ENCODE results near the gene TBXA2R. TPM values are rescaled to one million over a fixed set of nuclear protein-coding genes. Genes with fewer than 3 reads are reported as not detected.
A peak's percentile ranks its signal among the peaks of the same experiment; 100 is the strongest.

The TBXA2R gene
- total RNA-seq, 1 donor: 1.4 TPM

DNA sequence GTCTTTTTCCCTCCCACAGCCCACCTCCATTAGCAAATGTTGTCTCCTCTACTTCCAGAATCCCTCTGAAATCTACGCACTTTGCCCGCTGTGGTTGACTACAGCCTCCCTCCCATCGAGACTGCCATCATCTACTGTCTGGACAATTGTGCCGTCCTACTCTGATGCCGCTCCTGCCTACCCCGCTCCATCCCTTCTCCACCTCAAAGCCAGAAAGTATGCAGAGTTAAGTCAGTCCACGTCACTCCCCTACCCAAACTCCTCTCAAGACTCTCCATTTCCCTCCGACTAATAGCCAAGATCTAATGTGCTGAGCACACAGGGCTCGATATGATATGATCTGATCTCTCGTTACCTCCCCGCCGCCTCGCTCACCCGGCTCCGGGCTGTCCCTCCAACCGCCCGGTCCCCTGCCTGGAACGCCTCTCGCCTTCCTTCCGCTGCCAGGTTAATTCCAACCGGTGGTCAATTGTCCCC lies 19.4 kb upstream of the TBXA2R start:
- peak overlapping the region; percentile 81 for H2AFZ ChIP-seq (ENCODE audit: low read length)
- H3K79me2 ChIP-seq (ENCODE audit: insufficient read depth, low read length): peaks cover 31% of the 10 kb centered on the region
- peak overlapping the region; percentile 94 for H3K4me3 ChIP-seq (ENCODE audit: insufficient read depth, low read length)
- no peaks in the 10 kb centered on the region for H3K27me3 ChIP-seq (ENCODE audit: insufficient read depth, low read length)
- no peaks in the 10 kb centered on the region for H3K9me3 ChIP-seq (ENCODE audit: low read depth, low read length)
- peaks cover 12% of the 10 kb centered on the region for H3K4me1 ChIP-seq (ENCODE audit: insufficient read depth, low read length)
- no peak for TF ChIP-seq CTCF (IDR thresholded peaks at IDR 0.05; ENCODE audit: extremely low read depth, low read depth, low read length)
- peaks cover 14% of the 10 kb centered on the region for H4K20me1 ChIP-seq (ENCODE audit: insufficient read depth, low read length)
- peak overlapping the region; percentile 100 for H3K4me2 ChIP-seq (ENCODE audit: insufficient read depth, low read length)
- DNase-seq (ENCODE audit: insufficient read length, low spot score, missing footprints): peak; percentile 93
- H3K36me3 ChIP-seq (ENCODE audit: insufficient read depth, low read length): peaks cover 5% of the 10 kb centered on the region
- H3K27ac ChIP-seq (ENCODE audit: low read depth, low read length): peak overlapping the region; percentile 91

DNA sequence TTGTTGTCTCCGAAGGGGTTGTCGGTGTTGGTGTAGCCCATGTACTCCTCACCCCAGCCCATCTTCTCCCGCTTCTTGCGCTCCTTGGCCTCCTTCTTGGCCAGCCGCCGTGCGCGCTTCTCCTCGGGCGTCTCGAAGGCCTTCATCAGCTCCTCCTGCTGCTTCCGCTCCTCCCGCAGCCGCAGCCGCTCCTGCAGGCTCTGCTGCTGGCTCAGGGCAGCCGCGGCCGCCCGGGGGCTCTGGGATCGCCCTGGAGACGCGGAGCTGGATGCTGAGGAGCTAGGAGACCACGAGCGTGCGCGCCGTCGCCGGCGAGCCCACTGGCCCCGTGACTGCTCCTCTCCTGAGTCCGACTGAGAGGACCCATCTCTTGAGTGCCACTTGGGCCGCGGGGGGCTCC lies 17.0 kb upstream of the TBXA2R start:
- no peak for TF ChIP-seq CTCF (IDR thresholded peaks at IDR 0.05; ENCODE audit: extremely low read depth, low read depth, low read length)
- no peaks in the 10 kb centered on the region for H3K27me3 ChIP-seq (ENCODE audit: insufficient read depth, low read length)
- H3K36me3 ChIP-seq (ENCODE audit: insufficient read depth, low read length): peaks cover 5% of the 10 kb centered on the region
- H3K4me1 ChIP-seq (ENCODE audit: insufficient read depth, low read length): peaks cover 12% of the 10 kb centered on the region
- H3K79me2 ChIP-seq (ENCODE audit: insufficient read depth, low read length): peaks cover 31% of the 10 kb centered on the region
- H3K4me2 ChIP-seq (ENCODE audit: insufficient read depth, low read length): no peak overlapping the region
- H3K9me3 ChIP-seq (ENCODE audit: low read depth, low read length): no peaks in the 10 kb centered on the region
- no peak overlapping the region for H3K4me3 ChIP-seq (ENCODE audit: insufficient read depth, low read length)
- no peak for DNase-seq (ENCODE audit: insufficient read length, low spot score, missing footprints)
- H4K20me1 ChIP-seq (ENCODE audit: insufficient read depth, low read length): peaks cover 14% of the 10 kb centered on the region
- H3K27ac ChIP-seq (ENCODE audit: low read depth, low read length): no peak overlapping the region
- H2AFZ ChIP-seq (ENCODE audit: low read length): no peak overlapping the region

DNA sequence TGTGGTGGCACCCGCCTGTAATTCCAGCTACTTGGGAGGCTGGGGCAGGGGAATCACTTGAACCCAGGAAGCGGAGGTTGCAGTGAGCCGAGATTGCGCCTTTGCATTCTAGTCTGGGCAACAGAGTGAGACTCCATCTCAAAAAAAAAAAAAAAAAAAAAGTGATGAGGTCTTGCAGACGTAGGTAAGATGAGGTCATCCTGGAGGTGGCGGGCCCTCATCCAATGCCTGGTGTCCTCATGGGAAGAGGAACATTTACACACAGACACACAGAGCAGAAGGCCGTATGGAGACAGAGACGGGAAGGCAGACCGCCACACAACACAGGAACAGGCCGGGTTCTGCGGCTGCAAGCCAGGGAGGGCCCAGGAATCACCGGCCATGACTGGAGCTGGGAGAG lies 15.5 kb upstream of the TBXA2R start:
- no peaks in the 10 kb centered on the region for H3K27me3 ChIP-seq (ENCODE audit: insufficient read depth, low read length)
- peaks cover 21% of the 10 kb centered on the region for H4K20me1 ChIP-seq (ENCODE audit: insufficient read depth, low read length)
- no peak overlapping the region for H3K4me2 ChIP-seq (ENCODE audit: insufficient read depth, low read length)
- peaks cover 5% of the 10 kb centered on the region for H3K36me3 ChIP-seq (ENCODE audit: insufficient read depth, low read length)
- H3K27ac ChIP-seq (ENCODE audit: low read depth, low read length): no peak overlapping the region
- H2AFZ ChIP-seq (ENCODE audit: low read length): no peak overlapping the region
- H3K4me3 ChIP-seq (ENCODE audit: insufficient read depth, low read length): no peak overlapping the region
- H3K4me1 ChIP-seq (ENCODE audit: insufficient read depth, low read length): peaks cover 12% of the 10 kb centered on the region
- DNase-seq (ENCODE audit: insufficient read length, low spot score, missing footprints): no peak
- no peaks in the 10 kb centered on the region for H3K9me3 ChIP-seq (ENCODE audit: low read depth, low read length)
- peaks cover 31% of the 10 kb centered on the region for H3K79me2 ChIP-seq (ENCODE audit: insufficient read depth, low read length)
- TF ChIP-seq CTCF (IDR thresholded peaks at IDR 0.05; ENCODE audit: extremely low read depth, low read depth, low read length): no peak

DNA sequence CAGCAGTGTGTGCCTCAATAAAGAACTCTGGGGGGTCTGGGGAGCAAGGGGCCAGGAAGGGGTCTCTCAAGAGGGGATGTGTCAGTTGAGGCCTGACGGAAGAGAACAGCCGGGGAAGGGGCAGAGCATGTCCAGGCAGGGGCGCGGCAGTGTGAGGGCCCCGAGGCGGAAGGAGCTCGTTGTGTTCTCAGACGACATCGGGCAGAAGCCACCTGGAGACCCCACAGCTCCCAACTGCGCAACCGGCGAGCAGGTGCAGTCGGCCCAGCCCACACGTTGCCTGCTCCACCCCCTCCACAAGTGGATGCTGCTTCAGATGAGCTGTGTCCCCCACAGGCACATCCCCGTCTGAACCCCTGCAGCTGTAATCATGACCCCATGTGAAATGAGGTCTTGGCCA lies 15.0 kb upstream of the TBXA2R start:
- Histone ChIP-seq H3K79me2 (ENCODE audit: insufficient read depth, low read length) (peaks cover 31% of the 10 kb centered on the region), H3K4me1 (ENCODE audit: insufficient read depth, low read length) (peaks cover 12% of the 10 kb centered on the region), H3K4me3 (ENCODE audit: insufficient read depth, low read length) (no peak overlapping the region), H3K27me3 (ENCODE audit: insufficient read depth, low read length) (no peaks in the 10 kb centered on the region), H3K4me2 (ENCODE audit: insufficient read depth, low read length) (no peak overlapping the region), H4K20me1 (ENCODE audit: insufficient read depth, low read length) (peaks cover 21% of the 10 kb centered on the region), H3K36me3 (ENCODE audit: insufficient read depth, low read length) (peaks cover 5% of the 10 kb centered on the region), H3K9me3 (ENCODE audit: low read depth, low read length) (no peaks in the 10 kb centered on the region), H3K27ac (ENCODE audit: low read depth, low read length) (no peak overlapping the region), H2AFZ (ENCODE audit: low read length) (no peak overlapping the region)
- TF ChIP-seq CTCF (IDR thresholded peaks at IDR 0.05; ENCODE audit: extremely low read depth, low read depth, low read length): no peak
- no peak for DNase-seq (ENCODE audit: insufficient read length, low spot score, missing footprints)
